BLaER1 treated with 17β-estradiol and CSF1 and Interleukin-3, amounts not matched to agents 10 nM and 100 nM (cell line): Measurements from ENCODE around the gene PHEX.
A peak's percentile ranks its signal among the peaks of the same experiment; 100 is the strongest.

Experiments used
- H3K27ac ChIP-seq, 11 experiments: shearing (Covaris generic); formaldehyde crosslinking; 2 replicates each; pipeline ENCODE4 v1.8.1; 2022
- H3K27me3 ChIP-seq, 11 experiments: shearing (Covaris generic); formaldehyde crosslinking; 2 replicates each; pipeline ENCODE4 v1.8.1; 2022
- H3K36me3 ChIP-seq, 11 experiments: shearing (Covaris generic); formaldehyde crosslinking; 2 replicates each; pipeline ENCODE4 v1.8.1; 2022
- H3K4me1 ChIP-seq, 10 experiments: shearing (Covaris generic); formaldehyde crosslinking; 2 replicates each; pipeline ENCODE4 v1.8.1; 2022
- H3K4me2 ChIP-seq, 11 experiments: shearing (Covaris generic); formaldehyde crosslinking; 2 replicates each; pipeline ENCODE4 v1.8.1; 2022
- H3K4me3 ChIP-seq, 10 experiments: shearing (Covaris generic); formaldehyde crosslinking; 2 replicates each; pipeline ENCODE4 v1.8.1; 2022
- H3K9ac ChIP-seq, 11 experiments: shearing (Covaris generic); formaldehyde crosslinking; 2 replicates each; pipeline ENCODE4 v1.8.1; 2022
- H3K9me3 ChIP-seq, 11 experiments: shearing (Covaris generic); formaldehyde crosslinking; replicated peaks in 1 of 11; 2 replicates each; pipeline ENCODE4 v1.8.1; 2022
- H4K20me1 ChIP-seq, 11 experiments: shearing (Covaris generic); formaldehyde crosslinking; 2 replicates each; pipeline ENCODE4 v1.8.1; 2022
- Cebpa-rat ChIP-seq, 11 experiments: shearing (Covaris generic); IDR thresholded peaks; 2 replicates each; pipeline ENCODE4 v1.8.1; 2022

PHEX gene

DNA sequence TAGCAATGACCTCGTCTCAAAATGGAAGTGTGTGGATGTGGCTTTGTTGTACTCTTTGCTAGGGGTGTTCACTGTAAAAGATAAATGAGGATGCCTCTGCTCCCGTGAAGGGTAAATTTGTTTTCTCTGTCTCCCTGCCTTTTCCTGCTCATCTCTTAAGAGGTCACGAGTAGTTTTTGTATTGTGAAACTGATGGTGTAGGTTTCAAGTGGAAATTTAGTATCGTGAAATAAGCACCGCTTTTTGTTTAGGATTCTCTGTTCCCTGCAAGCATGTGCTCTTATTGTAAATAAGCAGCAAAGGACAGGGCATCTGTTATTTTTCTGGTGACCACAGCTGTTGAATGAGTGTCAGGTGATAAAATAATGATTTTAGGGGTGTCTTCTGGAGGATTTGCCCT lies 104.6 kb downstream of the PHEX start:
- peak overlapping the region in 9 of 11 experiments; percentile 11 to 84 (median 46); a peak in 10 of 22 replicates for H3K27ac ChIP-seq
- peak overlapping the region in 5 of 11 experiments; percentile 5 to 46 (median 30); a peak in 2 of 22 replicates for H3K9ac ChIP-seq
- peaks cover 0 to 3% (median 0%) of the 10 kb centered on the region in 11 experiments; a peak in 2 of 22 replicates for H3K9me3 ChIP-seq
- no peak for TF ChIP-seq Cebpa-rat (IDR thresholded peaks at IDR 0.05)
- H3K36me3 ChIP-seq: no peaks in the 10 kb centered on the region
- H3K4me3 ChIP-seq: no peak overlapping the region
- peaks cover 29 to 45% (median 37%) of the 10 kb centered on the region in 10 experiments for H3K4me1 ChIP-seq
- H4K20me1 ChIP-seq: no peaks in the 10 kb centered on the region
- peak overlapping the region; percentile 28 to 88 (median 66); a peak in 18 of 22 replicates for H3K4me2 ChIP-seq
- H3K27me3 ChIP-seq: no peaks in the 10 kb centered on the region

DNA sequence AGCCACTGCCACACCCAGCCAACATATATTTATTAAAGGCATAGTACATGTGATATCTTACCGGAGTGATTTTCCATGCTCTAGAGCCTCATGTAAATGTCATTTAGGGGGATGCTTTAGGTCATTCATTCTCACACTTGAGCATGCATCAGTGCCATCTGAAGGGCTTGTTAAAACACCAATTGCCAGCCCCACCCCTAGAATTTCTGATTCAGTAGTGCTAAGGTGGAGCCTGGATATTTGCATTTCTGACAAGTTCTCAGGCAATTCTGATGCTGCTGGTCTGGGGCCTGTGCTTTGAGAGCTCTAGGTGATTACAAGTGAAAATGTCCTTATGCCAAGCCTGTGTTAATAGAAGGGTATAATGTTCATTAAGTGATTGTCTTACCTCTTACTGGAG lies 107.7 kb downstream of the PHEX start:
- Histone ChIP-seq H3K27ac (no peak overlapping the region), H3K4me1 (peaks cover 25 to 39% (median 29%) of the 10 kb centered on the region in 10 experiments), H3K36me3 (no peaks in the 10 kb centered on the region), H3K9ac (no peak overlapping the region), H3K4me2 (no peak overlapping the region), H3K4me3 (no peak overlapping the region), H4K20me1 (no peaks in the 10 kb centered on the region), H3K9me3 (no peaks in the 10 kb centered on the region; a peak in 2 of 22 replicates), H3K27me3 (no peaks in the 10 kb centered on the region)
- no peak for TF ChIP-seq Cebpa-rat (IDR thresholded peaks at IDR 0.05)

DNA sequence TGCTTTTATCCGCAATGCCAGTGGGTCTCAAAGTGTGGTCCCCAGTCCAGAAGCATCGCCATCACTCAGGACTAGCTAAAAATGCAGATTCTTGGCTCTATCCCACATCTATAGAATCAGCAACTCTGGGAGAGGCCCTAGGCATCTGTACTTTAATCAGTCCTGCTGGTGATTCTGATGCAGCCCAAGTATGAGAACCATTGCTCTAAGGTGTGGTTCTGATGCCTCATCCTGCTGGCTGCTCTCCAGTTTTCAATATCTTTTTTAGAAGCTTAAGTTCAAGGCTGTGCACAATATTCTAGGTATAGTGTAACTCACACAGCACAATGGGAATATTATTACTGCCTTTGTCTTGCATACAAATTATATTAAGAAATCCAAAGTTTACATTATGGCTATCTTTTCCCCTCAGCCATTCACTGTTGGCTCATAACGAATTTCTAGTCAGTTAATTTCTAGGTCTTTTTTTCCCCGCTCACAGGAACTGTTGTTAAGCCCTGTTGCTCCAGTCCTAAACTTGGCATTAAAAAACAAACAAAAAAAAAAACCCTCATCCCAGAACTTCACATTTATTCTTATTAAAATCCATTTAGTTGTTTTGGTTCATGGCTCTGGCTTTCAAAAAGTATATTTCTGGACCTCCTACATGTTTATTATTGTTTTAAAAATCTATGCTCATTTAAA lies 109.1 kb downstream of the PHEX start:
- H3K4me3 ChIP-seq: no peak overlapping the region
- peaks cover 11 to 26% (median 16%) of the 10 kb centered on the region in 10 experiments for H3K4me1 ChIP-seq
- H3K36me3 ChIP-seq: no peaks in the 10 kb centered on the region
- H4K20me1 ChIP-seq: no peaks in the 10 kb centered on the region
- no peak for TF ChIP-seq Cebpa-rat (IDR thresholded peaks at IDR 0.05)
- no peaks in the 10 kb centered on the region; a peak in 2 of 22 replicates for H3K9me3 ChIP-seq
- no peaks in the 10 kb centered on the region for H3K27me3 ChIP-seq
- H3K4me2 ChIP-seq: no peak overlapping the region
- H3K9ac ChIP-seq: no peak overlapping the region
- H3K27ac ChIP-seq: no peak overlapping the region

DNA sequence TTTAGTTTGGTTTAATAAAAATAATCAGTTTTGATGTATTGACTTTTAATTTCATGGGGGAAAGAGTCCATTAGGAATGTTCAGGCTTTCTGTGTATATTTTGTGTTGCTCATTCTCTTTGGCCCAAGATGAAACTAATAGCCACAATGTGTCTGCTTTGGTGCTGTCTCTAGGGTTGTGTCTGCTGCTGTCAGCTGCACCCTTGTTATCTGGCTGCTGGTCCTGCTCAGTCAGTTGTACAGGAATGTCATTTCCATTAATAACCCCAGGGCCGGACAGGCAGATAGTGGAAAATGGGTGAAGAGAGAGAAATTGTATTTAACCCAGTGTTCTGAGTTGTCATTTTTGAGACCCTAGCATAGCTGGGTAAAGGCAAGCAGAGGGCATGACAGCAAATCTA lies 115.1 kb downstream of the PHEX start:
- no peak overlapping the region for H3K4me2 ChIP-seq
- H3K27ac ChIP-seq: no peak overlapping the region
- no peak overlapping the region for H3K4me3 ChIP-seq
- H3K9ac ChIP-seq: no peak overlapping the region
- H4K20me1 ChIP-seq: no peaks in the 10 kb centered on the region
- H3K9me3 ChIP-seq: peaks cover 0 to 6% (median 0%) of the 10 kb centered on the region in 11 experiments; a peak in 2 of 22 replicates
- TF ChIP-seq Cebpa-rat (IDR thresholded peaks at IDR 0.05): no peak
- H3K36me3 ChIP-seq: no peaks in the 10 kb centered on the region
- H3K27me3 ChIP-seq: no peaks in the 10 kb centered on the region
- no peaks in the 10 kb centered on the region for H3K4me1 ChIP-seq

DNA sequence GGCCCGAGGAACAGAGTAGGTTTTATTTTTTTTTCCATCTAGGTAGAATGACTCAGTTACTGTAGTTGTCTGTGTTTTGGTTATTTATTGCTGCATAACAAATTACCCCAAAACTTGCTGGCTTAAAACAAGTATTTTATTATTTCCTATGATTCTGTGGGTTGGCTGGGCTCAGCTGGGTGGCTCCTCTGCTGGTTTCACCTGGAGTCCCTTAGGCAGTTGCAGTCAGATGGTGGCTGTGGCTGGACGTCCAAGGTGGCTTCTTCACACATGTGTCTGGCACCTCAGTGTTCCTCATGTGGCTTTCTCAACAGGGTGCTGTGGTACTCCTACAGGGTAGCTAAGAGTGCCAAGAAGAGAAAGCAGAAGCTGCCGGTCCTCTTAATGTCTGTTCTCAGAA lies 115.8 kb downstream of the PHEX start:
- H3K9me3 ChIP-seq: peaks cover 0 to 6% (median 0%) of the 10 kb centered on the region in 11 experiments; a peak in 2 of 22 replicates
- peaks cover 0 to 7% (median 0%) of the 10 kb centered on the region in 10 experiments; a peak in 4 of 20 replicates for H3K4me1 ChIP-seq
- TF ChIP-seq Cebpa-rat (IDR thresholded peaks at IDR 0.05): no peak
- H3K4me2 ChIP-seq: no peak overlapping the region
- H4K20me1 ChIP-seq: no peaks in the 10 kb centered on the region
- H3K9ac ChIP-seq: no peak overlapping the region
- H3K27ac ChIP-seq: no peak overlapping the region
- no peaks in the 10 kb centered on the region for H3K36me3 ChIP-seq
- no peak overlapping the region for H3K4me3 ChIP-seq
- H3K27me3 ChIP-seq: no peaks in the 10 kb centered on the region

DNA sequence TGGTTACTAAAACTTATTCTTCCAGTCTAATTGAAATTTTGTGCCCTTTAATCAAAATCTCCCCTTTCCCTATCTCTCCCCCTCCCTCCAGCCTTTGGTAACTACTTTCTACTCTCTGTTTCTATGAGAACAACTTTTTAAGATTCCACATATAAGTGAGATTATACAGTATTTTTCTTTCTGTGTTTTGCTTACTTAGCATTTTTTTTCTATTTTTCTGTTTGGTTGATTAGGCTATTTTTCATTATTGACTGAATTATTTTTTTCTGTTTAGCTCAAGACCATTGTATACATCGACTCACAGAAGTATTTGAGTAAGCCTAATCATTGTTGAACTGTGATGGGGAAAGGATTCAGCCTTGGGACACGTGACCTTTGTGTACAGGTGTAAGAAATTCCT lies 116.4 kb downstream of the PHEX start:
- no peak overlapping the region for H3K4me3 ChIP-seq
- no peak for TF ChIP-seq Cebpa-rat (IDR thresholded peaks at IDR 0.05)
- no peak overlapping the region for H3K4me2 ChIP-seq
- no peaks in the 10 kb centered on the region for H3K27me3 ChIP-seq
- peaks cover 0 to 7% (median 0%) of the 10 kb centered on the region in 10 experiments; a peak in 4 of 20 replicates for H3K4me1 ChIP-seq
- no peaks in the 10 kb centered on the region for H4K20me1 ChIP-seq
- H3K9ac ChIP-seq: no peak overlapping the region
- peaks cover 0 to 6% (median 0%) of the 10 kb centered on the region in 11 experiments; a peak in 3 of 22 replicates for H3K9me3 ChIP-seq
- no peak overlapping the region for H3K27ac ChIP-seq
- no peaks in the 10 kb centered on the region for H3K36me3 ChIP-seq

DNA sequence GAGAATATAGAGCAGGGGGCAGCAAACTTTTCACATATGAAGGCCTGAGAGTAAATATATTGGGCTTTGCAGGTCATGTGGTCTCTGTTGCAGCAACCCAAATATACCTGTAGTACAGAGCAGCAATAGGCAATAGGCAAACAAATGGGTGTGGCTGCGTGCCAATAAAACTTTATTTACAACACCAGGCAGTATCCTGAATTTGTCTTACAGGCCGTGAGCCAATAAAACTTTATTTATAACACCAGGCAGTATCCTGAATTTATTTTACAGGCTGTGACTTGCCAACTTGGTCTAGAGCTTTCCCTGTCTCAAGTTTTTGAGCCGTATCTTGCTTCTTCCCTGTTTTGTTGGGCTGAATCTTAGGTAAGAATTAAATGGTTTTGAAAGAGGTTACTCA lies 118.2 kb downstream of the PHEX start:
- H3K4me2 ChIP-seq: no peak overlapping the region
- no peak overlapping the region for H3K27ac ChIP-seq
- no peak overlapping the region for H3K4me3 ChIP-seq
- H3K27me3 ChIP-seq: no peaks in the 10 kb centered on the region
- H4K20me1 ChIP-seq: no peaks in the 10 kb centered on the region
- H3K36me3 ChIP-seq: no peaks in the 10 kb centered on the region
- H3K9me3 ChIP-seq: peaks cover 0 to 6% (median 0%) of the 10 kb centered on the region in 11 experiments; a peak in 3 of 22 replicates
- H3K9ac ChIP-seq: no peak overlapping the region
- peaks cover 0 to 7% (median 0%) of the 10 kb centered on the region in 10 experiments; a peak in 4 of 20 replicates for H3K4me1 ChIP-seq
- no peak for TF ChIP-seq Cebpa-rat (IDR thresholded peaks at IDR 0.05)

DNA sequence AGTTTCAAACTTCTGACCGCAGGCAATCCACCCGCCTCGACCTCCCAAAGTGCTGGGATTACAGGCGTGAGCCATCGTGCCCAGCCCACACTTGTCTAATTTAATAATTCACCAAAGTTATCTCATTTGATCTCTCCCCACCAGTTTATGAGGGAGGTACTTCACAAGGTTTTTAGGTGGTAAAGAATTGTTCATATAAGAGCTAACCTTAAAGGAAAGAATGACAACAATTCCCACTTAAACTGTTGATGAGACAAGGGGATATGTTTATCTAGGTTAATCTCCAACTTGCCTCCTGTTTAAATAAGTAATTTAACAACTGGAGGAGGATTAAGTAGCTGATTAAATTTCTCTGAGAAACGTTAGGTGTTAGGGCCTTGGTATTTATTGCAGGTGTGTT lies 123.0 kb downstream of the PHEX start:
- no peak overlapping the region for H3K27ac ChIP-seq
- no peaks in the 10 kb centered on the region for H4K20me1 ChIP-seq
- no peak overlapping the region for H3K4me2 ChIP-seq
- no peak overlapping the region for H3K4me3 ChIP-seq
- TF ChIP-seq Cebpa-rat (IDR thresholded peaks at IDR 0.05): no peak
- H3K4me1 ChIP-seq: peaks cover 0 to 7% (median 0%) of the 10 kb centered on the region in 10 experiments; a peak in 4 of 20 replicates
- H3K36me3 ChIP-seq: no peaks in the 10 kb centered on the region
- no peaks in the 10 kb centered on the region; a peak in 1 of 22 replicates for H3K9me3 ChIP-seq
- H3K9ac ChIP-seq: no peak overlapping the region
- no peaks in the 10 kb centered on the region for H3K27me3 ChIP-seq

DNA sequence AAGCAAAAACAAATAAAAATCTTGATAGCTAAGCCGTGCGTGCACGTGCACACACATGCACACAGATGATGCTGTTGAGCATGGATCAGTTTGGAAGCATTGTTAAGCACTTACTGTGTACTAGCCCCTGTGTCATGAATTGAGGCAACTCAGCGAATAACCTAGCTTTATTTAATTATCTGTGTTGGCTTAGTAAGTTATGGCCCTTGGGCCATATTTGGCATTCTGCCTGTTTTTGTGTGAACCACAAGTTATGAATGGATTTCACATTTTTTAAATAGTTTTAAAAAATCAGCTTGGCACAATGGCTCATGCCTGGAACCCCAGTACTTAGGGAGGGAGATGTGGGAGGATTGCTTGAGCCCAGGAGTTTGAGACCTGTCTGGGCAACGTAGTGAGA lies 126.9 kb downstream of the PHEX start:
- no peaks in the 10 kb centered on the region for H4K20me1 ChIP-seq
- no peaks in the 10 kb centered on the region for H3K4me1 ChIP-seq
- no peak overlapping the region for H3K4me3 ChIP-seq
- no peaks in the 10 kb centered on the region for H3K27me3 ChIP-seq
- no peak overlapping the region for H3K27ac ChIP-seq
- no peak for TF ChIP-seq Cebpa-rat (IDR thresholded peaks at IDR 0.05)
- H3K4me2 ChIP-seq: no peak overlapping the region
- H3K36me3 ChIP-seq: no peaks in the 10 kb centered on the region
- H3K9me3 ChIP-seq: no peaks in the 10 kb centered on the region
- H3K9ac ChIP-seq: no peak overlapping the region

DNA sequence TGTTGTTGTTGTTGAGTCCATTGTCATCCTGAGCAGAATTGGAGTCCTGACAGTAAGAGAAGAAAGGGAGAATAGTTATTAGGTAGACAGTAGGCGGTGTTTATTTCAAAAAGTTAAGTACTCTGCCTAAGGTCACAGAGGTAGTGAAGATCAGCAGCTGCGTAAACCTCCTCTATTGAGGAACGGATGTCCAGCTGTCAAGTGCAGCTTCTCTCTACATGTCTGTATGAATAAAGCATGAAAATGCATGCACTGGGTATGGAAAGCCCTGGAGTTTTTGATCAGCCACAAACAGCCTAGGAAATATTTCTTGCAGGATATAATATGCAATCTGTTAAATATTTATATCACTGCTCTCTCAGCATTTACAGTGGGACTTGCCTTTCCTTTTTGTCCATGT lies 131.2 kb downstream of the PHEX start:
- Histone ChIP-seq H3K9ac (no peak overlapping the region), H3K4me3 (no peak overlapping the region), H3K27me3 (no peaks in the 10 kb centered on the region), H3K4me1 (no peaks in the 10 kb centered on the region), H3K27ac (no peak overlapping the region), H3K4me2 (no peak overlapping the region), H3K9me3 (no peaks in the 10 kb centered on the region), H4K20me1 (no peaks in the 10 kb centered on the region), H3K36me3 (no peaks in the 10 kb centered on the region)
- TF ChIP-seq Cebpa-rat (IDR thresholded peaks at IDR 0.05): no peak
